Caki2 (cell line): ENCODE results near the gene MFAP3. TPM values are rescaled to one million over a fixed set of nuclear protein-coding genes. Genes with fewer than 3 reads are reported as not detected.
"Not testable (repeated sequence)": the region's sequence is repeated elsewhere in the genome, so short reads cannot be mapped to it uniquely, and the experiment has no call there.

Experiments used
- DNase-seq: peaks from one replicate; pipeline ENCODE4 v3.0.0-alpha.2; 2015; ENCODE audit warnings: low read depth
- in situ Hi-C: cut with HindIII; loops from 2 replicates; pipeline ENCODE4 v1.10.0; 2016; ENCODE audit warnings: low sequenced_read_pairs, low pct_unique_long_range_greater_than_20kb, mixed read lengths
- total RNA-seq: library from RNA; depleted of rRNA; stranded (reverse); fragments of >200 nt; shearing (Covaris generic); gene quantifications from 2 replicates; pipeline ENCODE4 v1.2.3, GENCODE V29; 2014; ENCODE audit warnings: low replicate concordance; rRNA removed

Gene MFAP3
- 18.2 and 27.0 TPM in 2 replicates for total RNA-seq

DNA sequence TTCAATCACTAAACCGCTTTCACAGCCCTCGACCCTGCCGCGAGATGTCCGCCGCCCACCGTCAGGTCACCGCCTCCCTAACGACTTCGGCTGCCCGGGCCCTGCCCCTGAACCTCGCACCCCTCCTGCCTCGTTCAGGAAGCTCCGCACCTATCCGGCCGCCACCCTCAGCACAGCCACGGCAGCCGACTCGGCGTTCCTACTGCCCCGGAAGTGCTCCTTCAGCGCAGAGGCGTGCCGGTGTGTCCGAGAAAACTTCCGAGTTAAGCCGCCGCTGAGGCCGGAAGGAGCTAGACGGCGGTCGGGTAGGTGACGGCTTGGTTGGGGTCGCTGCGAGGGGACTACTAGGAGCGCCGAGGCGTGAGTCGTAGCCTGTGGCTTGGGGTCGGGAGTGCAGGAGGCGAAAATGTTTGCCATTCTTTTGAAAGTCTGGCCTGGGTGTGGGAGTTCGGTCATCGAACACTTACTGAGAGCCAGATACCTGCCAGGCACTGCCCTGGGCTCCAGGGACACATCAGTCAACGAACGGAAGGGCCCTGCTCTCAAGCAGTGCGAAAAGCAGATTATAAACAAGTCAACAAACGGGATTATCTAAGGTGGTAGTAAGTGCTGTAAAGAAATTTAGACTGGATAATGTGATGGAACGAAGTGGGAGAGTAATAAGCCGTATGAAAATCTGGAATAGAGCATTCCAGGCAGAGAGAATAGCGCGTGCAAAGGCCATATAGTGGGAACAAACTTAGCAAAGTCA lies at the start of gene MFAP3, which contains the start of gene FAM114A2:
MFAP3 (plus strand) TSS at position 261 of the 751 bp plus-strand sequence. CDS start 10,756 bp downstream, outside the sequence.
FAM114A2 (minus strand) TSS at position 204 of the 751 bp plus-strand sequence. CDS start 3,957 bp downstream, outside the sequence.
- in situ Hi-C loops = no loop called here

DNA sequence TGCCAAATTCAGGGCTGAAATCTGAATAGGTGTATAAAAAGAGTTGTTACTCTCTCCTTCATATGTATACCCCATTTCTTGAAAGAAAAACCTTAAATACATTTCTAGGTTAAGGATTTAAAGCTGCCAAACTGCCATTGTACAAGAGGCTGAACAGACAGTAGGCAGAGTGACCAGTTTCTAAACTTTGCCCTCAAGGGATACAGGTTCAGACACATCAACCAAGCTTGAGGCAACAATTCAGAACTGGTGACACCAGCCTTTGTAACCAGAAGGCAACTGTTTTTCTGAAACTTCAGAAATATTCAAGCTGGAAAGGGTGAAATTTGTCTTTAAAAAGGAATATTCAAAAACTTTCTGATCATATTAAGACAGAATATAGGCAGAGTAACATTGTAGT lies 47.6 kb upstream of the MFAP3 start:
- in situ Hi-C loops = no loop called here
- DNase-seq = no peak

More for the DNA sequence above, at the start of gene MFAP3, which contains the start of gene FAM114A2:
- peak; percentile 83 for DNase-seq

DNA sequence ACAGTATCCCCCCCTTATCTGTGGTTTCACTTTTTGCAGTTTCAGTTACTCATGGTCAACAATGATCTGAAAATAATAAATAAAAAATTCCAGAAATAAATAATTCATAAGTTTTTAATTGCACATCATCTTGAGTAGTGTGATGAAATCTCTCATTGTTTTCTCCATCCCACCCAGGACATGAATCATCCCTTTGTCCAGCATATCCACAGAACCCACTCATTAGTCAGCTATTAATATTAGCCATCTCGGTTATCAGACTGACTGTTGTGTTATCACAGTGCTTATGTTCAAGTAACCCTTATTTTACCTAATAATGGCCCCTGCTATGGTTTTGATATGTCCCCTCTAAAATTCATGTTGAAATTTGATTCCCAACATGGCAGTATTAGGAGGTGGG lies 40.8 kb upstream of the MFAP3 start:
- in situ Hi-C loops = no loop called here
- no peak for DNase-seq

DNA sequence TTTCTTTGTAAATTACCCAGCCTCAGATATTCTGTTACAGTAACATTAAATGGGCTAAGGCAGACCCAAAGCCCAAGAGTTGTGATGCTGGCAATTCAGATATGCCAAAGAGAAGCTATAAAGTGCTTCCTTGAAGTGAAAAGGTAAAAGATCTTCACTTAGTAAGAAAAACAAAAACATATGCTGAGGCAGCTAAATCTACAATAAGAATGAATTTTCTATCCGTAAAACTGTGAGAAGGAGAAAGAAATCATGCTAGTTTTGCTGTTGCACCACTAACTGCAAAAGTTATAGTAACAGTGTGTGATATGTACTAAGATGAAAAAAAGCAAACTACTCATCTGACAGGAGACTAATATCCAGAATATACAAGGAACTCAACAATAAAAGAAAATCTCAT lies 40.0 kb upstream of the MFAP3 start:
- no peak for DNase-seq
- in situ Hi-C loops = no loop called here

DNA sequence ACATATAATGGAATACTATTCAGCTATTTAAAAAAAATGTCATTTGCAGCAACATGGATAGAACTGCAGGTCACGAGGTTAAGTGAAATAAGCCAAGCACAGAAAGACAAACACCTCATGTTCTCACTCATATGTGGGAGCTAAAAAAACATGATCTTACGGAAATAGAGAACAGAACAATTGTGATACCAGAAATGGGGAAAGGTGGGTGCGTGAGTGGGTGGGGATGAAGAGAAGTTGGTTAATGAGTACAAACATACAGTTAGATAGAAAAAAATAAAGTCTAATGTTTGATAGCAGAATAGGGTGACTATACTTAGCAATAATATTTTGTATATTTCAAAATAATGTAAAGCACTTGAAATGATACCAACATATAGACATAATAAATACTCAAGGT lies 38.8 kb upstream of the MFAP3 start:
- DNase-seq = no peak
- in situ Hi-C loops = no loop called here

DNA sequence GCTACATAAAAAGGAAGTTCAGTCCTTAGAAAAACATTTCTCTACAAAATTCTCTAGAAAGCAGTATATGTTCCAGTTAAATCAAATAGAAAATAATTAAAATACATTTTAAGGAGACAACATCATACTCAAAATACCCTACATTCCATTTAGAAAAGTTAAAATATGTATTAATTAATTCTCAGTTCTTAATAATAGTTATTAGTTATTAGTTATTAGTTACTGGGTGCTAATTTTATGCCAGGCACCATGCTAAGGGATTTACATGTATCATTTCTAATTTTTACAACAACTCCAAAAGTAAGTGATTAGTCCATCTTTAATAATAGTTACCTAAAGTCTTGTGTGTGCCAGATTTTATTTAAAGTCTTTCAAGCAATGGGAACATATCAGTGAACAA lies 38.1 kb upstream of the MFAP3 start:
- in situ Hi-C loops = no loop called here
- DNase-seq = no peak

DNA sequence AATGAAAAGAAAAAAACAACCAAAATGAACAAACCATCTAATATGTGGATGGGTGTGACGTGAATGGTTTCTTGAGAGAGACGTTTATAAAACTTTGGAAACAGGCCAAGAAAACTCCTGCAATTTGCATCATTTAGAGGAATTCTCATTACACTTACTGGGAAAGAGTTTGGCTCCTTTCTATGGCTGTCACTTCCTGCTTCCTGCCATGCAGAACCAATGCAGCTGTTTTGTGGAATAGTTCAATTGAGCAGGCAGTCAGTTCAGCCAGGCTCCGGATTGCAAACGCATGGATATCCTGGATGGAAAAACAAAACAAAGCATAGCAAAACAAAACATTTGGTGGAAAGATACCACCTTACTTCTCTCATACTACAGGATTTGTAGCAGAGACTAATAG lies 36.7 kb upstream of the MFAP3 start:
- no peak for DNase-seq
- in situ Hi-C loops = no loop called here

DNA sequence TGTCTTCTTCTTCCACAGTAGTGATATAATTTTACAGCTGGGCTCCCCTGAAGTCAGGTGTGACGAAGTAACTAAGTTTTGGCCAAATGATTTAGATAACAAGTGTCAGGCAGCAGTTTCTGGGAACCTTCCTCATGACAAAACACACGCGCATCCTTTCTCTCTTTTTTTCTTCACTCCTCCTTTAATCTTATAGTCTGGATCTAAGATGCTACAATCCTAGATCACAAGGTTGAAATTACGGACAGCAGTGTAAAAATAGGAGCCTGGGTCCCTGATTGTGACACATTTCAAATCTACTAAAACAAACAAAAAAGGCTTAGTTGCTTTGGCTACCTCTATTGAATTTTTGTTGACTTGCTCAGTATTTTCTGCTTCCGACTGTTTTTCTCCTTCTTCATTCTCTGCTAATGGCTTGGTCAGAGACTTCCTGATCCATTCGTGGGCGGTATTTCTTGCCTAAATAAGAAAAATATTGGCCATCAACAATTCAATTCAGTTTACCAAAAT lies 36.2 kb upstream of the MFAP3 start:
- in situ Hi-C loops = no loop called here
- no peak for DNase-seq

DNA sequence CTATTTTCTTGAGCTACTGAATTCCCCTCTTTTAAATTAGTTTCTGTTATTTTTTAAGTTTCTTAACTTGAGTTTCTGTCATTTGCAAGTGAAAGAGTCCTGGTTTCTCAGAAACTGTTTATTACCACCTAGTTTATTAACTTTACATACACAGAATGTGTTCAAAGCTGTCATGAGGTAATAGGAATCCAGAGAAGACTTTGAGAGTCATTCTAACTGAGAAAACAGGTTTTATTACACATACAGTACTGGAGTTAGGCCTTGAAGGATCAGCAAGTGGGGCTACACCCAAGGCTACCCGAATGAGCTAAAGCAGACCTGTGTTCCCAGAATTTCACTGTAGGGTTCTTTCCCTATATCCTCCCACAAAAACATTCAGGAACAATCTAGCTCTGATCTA lies 33.1 kb upstream of the MFAP3 start:
- no peak for DNase-seq
- in situ Hi-C loops = no loop called here

DNA sequence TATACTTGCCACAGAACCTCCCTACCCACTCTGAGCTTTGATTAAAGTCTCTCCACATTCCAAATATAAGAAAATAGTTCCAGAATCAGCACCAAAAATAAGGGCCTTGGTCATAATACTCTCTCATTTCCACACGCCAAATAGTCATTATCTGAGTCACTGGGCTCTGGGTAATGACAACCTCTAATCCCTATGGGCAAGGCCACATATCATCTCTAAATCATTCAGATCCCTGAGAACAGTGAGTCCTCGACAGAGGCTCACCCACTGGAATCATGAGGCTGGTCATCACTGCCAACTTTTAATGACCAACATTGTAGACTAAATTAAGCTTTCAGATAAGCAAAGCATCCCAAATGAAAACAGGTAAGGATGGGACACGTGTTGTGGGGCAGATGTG lies 28.1 kb upstream of the MFAP3 start:
- DNase-seq = no peak
- in situ Hi-C loops = no loop called here

DNA sequence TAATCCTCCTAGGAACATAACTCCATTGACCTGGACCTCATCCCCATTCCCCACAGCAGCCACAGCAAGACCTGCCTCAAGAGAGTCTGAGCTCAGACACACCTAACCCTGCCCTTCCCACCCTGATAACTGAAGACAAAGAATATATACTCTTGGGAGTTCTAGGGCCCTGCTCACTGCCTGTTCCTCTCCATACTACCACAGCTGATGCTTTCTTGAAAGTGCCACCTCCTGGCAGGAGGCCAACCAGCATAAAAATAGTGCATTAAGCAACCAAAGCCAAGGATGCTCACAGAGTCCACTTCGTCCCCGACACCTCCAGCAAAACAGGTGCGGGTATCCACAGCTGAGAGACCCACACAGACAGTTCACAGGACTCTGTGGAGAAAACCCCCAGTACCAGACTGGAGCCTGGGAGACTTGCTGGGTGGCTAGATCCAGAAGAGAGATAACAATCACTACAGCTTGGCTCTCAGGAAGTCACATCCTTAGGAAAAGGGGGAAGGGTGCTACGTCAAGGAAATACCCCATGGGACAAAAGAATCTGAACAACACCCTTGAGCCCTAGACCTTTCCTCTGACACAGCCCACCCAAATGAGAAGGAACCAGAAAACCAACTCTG lies 23.6 kb upstream of the MFAP3 start:
- in situ Hi-C loops = no loop called here
- no peak for DNase-seq

DNA sequence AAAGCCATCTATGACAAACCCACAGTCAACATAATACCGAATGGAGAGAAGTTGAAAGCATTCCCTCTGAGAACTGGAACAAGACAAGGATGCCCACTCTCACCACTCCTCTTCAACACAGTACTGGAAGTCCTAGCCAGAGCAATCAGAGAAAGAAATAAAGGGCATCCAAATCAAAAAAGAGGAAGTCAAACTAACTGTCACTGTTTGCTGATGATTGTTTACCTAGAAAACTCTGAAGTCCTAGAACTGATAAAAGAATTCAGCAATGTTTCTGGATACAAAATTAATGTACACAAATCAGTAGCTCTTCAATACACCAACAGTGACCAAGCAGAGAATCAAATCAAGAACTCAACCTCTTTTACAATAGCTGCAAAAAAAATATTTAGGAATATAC lies 19.8 kb upstream of the MFAP3 start:
- in situ Hi-C loops, DNase-seq: not testable (repeated sequence)

DNA sequence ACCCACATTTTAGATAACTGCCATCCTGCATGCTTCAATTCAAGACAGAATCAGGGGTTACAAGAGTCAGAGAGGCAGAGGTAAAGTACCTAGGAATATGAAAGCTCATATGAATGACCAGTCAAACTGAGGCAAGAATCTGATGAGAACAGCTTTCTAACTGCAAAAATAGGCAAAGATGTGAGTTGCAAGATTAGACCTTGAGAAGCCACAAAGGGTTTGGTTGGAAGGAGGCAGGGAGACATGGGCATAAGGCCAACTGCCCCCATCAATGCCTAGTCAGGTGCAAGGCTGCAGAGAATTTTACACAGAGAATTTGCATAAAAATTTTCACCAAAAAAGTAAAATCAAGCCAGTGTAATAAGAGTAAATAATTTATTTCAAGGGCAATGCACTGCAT lies 12.8 kb upstream of the MFAP3 start:
- in situ Hi-C loops = no loop called here
- DNase-seq = no peak

DNA sequence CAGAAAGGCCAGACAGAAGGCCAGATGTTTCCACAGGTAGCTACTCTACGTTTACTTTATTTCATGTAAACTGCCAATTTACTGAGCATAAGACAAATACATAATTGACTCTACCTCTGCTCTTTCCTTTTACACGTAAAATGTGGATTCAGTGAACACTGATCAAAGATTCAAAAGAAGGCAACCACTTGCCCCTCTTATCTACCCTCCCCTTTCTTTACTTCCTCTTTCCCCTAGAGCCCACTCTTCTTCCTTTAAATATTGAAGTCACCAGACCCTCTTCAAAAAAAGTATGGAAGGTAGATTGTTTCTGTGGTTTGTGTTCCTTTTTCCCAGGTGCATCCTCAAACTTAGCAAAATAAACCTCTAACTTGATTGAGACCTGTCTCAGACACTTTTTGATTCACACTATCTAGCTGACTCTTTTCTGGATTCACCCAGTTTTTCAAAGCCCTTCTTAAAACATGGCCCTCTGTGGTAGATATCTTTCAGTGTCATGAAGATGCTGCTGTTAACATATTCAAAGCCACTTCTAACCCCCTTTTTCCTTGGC lies 6.8 kb upstream of the MFAP3 start:
- in situ Hi-C loops = no loop called here
- no peak for DNase-seq

DNA sequence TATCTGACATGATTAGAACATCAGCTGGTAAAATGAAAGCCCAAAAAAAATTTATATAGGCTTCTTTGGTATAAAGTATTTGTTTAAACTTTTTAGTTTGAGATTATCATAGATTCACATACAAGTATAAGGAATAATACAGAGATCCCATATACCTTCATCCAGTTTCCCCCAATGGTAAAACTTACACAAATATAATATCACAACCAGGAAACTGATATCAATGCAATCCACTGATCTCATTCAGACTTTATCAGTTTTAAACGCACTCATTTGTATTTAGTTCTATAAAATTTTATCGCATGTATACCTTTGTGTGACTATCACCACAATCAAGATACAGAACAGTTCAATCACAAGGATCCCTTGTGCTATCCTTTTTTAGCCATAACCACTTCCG lies 3.8 kb upstream of the MFAP3 start:
- no peak for DNase-seq
- in situ Hi-C loops = no loop called here

DNA sequence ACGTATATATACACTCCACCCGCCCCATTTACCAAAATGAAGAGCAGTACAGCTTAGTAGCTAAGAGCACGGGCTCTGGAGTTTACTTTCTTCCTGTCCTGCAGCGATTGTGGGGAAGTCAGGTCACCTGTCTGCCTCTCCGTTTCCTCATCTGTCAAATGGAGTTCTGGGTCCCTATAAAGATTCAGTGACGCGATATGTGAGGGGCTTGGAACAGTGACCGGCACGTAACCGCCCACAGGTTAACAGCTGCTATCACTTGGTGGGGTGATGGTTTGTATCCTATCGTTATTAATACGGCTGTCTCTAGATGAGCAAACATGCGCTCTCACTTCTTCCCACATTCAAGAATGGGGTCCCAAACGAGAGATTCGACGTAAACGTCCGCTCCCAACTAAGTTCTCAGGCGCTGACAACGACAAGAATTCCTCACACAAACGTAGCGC lies 483 bp upstream of the MFAP3 start:
- DNase-seq = no peak
- in situ Hi-C loops = no loop called here

DNA sequence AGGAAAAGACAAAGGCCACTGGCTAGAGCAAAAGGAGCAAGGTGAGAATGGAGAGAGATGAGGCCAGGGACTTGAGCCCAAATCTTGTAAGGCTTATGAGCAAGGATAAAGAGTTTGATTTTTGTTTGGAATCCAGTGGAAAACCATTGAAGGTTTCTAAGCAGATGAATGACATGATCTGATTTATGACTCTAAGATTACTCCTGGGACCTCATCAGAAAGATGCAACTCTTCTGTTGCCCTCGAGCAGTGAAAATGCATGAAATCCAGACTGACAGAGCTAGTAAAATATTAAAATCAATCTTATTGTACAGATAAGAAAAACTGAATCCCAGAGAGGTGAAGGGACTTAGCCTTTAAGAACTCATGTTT lies 677 bp downstream of the MFAP3 start:
- no peak for DNase-seq
- in situ Hi-C loops = no loop called here

DNA sequence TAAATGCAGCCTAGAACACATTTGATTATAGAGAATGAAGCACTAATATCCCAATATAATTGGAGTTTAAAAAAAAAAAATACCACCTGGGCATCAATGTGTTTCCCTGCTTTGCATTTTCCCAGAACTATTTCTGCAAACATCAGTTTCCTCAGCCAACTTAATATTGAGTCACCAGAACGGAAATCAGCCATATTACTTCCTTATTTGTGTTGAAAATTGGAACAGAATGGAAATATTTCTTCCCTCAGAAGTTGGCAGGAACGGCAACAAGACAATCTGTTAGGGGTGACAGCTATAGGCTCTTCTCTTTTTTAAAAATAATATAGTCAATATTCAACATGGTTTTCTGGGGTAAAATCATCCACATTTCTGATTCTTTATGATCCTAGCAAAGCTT lies 4.0 kb downstream of the MFAP3 start:
- DNase-seq = no peak
- in situ Hi-C loops = no loop called here

DNA sequence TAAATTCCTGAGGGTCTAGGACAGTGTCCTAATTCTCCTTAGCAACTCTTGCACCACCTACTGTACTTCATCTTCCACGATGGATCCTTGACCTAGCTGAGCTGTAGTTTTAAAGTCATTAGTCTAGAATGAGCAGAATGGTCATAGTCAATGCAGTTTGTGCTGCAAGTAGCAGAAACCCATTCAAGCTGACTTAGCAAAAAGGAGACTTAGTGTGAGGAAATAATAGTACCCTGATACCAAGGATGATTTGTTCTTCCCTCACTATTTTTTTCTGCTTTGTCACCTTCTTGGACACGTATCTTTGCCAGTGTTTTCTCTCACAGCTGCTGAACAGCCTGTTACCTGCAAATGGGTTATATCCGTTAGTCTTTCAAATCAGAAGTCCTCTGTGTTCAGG lies 5.3 kb downstream of the MFAP3 start:
- no peak for DNase-seq
- in situ Hi-C loops = no loop called here
